Measurements from ENCODE around the gene RABGAP1L.

DNA sequence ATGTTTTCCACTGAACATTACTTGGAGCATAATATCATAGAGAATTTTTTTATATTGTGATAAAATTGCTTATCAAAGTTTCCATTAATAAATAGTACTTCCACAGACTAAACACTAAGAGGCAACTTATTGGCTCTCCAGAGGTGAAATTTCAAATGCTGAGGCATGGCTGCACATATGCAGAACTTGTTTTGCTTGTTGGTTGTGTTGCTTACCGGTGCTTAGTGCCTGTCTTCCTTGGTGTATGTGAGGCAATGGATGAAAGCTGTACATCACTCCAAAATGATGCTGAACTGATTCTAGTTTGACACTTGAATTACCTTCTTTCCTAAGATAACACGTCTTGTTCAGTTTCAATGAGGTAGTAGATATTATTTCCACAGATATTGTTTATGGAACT, 258.6 kb downstream of the RABGAP1L start:
- TF ChIP-seq, protein P1, sequence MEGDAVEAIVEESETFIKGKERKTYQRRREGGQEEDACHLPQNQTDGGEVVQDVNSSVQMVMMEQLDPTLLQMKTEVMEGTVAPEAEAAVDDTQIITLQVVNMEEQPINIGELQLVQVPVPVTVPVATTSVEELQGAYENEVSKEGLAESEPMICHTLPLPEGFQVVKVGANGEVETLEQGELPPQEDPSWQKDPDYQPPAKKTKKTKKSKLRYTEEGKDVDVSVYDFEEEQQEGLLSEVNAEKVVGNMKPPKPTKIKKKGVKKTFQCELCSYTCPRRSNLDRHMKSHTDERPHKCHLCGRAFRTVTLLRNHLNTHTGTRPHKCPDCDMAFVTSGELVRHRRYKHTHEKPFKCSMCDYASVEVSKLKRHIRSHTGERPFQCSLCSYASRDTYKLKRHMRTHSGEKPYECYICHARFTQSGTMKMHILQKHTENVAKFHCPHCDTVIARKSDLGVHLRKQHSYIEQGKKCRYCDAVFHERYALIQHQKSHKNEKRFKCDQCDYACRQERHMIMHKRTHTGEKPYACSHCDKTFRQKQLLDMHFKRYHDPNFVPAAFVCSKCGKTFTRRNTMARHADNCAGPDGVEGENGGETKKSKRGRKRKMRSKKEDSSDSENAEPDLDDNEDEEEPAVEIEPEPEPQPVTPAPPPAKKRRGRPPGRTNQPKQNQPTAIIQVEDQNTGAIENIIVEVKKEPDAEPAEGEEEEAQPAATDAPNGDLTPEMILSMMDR (IDR thresholded peaks at IDR 0.05; ENCODE audit: low read depth, low read length): no peak
- no peak for TF ChIP-seq EZH2phosphoT487 (IDR thresholded peaks at IDR 0.05; ENCODE audit: low read depth)
